HG03135 (cell line): Measurements from ENCODE around the gene ACTL6B.
"Not testable (repeated sequence)": the region's sequence is repeated elsewhere in the genome, so short reads cannot be mapped to it uniquely, and the experiment has no call there.

ENCODE experiments used
- ATAC-seq: cut with Tn5 transposase; IDR thresholded peaks from one replicate; pipeline ENCODE4 v1.9.1; 2021; ENCODE audit warnings: mild to moderate bottlenecking, moderate library complexity; ENCODE audit not compliant: unreplicated experiment

Gene ACTL6B

DNA sequence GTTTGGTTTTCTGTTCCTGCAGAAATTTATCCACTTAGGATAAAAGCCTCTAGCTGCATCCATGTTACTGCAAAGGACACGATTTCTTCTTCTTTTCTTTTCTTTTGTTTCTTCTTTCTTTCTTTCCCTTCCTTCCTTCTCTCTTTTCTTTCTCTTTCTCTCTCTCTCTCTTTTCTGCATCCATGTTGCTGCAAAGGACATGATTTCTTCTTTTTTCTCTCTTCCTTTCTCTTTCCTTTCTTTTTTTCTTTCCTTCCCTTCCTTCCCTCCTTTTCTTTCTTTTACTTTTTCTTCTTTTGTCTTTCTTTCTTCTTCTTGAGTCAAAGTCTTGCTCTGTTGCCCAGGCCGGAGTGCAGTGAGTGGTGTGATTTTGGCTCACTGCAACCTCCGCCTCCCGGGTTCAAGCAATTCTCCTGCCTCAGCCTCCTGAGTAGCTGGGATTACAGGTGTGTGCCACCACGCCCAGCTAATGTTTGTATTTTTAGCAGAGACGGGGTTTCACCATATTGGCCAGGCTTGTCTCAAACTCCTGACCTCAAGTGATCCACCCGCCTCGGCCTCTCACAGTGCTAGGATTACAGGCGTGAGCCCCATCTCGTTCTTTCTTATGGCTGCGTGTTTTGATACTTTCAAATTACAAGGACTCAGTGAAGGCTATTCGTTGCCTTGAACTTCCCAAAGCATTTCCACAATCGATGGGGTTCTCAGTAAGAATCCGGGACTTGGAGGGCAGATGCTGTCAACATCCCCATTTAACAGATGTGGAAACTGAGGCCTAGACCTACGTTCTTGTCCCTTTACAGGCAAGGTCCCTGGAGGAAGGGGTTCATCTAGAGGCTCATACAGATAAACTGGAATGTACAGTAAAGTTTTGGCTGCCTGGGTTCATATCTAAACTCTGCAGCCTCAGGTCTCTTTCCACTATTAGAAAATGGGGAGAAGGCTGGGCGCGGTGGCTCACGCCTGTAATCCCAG, 15.4 kb upstream of the ACTL6B start:
- ATAC-seq, result no peak

DNA sequence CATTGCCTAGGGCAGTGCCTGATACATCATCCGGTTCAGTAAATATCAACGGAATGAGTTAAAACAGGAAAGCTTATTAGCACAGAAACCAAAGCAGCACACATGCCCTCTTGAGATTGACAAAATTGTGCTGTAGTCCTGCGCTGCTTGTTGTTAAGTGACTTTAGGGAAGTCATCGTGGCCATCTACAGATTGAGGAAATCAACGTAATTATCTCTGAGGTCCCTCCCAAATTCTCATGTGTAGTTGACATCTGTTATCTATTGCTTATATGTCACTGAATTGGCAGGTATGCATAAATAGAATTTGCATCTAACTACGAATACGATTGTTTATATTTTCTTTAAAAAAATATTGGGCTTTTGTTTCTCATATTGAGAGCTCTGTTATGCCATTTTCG, 13.8 kb upstream of the ACTL6B start:
- no peak for ATAC-seq

DNA sequence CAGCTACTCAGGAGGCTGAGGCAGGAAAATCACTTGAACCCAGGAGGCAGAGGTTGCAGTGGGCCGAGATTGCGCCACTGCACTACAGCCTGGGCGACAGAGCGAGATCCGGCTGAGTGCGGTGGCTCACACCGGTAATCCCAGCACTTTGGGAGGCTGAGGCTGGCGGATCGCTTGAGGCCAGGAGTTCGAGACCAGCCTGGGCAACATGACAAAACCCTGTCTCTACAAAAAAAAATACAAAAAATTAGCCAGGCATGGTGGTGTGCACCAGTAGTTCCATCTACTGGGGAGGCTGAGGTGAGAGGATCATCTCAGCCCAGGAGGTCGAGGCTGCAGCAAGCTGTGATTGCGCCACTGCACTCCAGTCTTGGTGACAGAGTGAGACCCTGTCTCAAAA, 12.9 kb upstream of the ACTL6B start:
- not testable (repeated sequence) for ATAC-seq

DNA sequence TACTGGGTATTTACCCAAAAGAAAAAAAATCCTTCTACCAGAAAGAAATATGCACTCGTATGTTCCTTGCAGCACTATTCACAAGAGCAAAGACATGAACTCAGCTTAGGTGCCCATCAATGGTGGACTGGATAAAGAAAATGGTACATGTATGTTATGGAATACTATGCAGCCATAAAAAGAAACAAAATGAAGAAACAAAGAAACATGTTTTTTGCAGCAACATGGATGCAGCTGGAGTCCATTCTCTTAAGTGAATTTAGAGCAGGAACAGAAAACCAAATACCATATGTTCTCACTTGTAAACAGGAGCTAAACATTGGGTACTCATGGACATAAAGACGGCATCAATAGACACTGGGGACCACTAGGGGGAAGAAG, 11.8 kb upstream of the ACTL6B start:
- ATAC-seq, result no peak

DNA sequence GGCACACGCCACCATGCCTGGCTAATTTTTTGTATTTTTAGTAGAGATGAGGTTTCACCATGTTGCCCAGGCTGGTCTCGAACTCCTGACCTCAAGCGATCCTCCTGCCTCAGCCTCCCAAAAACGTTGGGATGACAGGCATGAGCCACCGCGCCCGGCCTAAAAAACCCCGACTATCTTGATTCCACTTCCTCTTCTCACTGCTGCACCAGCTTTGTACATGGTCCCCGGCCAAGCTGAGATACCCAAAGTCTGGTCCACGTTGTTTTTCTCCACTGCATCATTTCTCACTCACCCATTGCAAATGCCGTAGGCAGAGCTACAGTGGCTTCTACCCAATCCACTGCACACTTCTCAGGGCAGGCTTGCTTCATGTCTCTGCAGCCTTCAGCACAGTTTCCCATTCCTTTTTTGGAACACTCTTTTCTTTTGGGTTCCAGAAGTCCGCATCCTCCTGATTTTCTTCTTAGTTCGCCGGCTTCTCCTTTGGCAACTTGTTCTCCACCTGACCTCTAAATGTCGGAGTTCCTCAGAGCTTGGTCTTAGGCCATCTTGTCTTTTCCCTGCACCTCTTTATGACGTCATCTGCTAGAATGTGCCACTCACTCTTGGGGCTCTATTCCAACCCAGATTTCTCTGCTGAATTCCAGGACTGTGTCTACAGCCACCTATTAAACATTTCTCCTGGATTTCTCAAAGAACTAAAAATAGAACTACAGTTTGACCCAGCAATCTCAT, 11.3 kb upstream of the ACTL6B start:
- no peak for ATAC-seq

DNA sequence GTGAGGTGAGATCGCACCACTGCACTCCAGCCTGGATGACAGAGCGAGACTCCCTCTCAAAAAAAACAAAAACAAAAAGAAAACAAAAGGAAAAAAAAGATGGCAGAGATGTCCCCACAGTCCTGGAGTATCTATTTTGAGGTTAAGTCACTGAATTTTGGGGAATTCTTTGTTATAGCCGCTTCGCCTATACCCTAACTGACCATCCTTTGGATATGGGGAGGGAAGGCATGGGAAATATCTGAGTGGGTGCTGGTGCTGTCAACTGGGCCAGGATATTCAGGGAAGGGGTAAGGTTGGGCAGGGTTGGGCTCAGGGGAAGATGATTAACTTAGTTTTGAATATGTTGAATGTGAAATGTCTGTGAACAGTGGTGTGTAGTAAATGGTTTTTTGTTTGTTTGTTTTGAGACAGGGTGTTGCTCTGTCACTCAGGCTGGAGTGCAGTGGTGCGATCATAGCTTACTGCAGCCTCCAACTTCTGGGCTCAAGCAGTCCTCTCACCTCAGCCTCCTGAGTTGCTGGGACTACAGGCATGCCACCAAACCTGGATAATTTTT, 9.0 kb upstream of the ACTL6B start:
- ATAC-seq, result no peak

DNA sequence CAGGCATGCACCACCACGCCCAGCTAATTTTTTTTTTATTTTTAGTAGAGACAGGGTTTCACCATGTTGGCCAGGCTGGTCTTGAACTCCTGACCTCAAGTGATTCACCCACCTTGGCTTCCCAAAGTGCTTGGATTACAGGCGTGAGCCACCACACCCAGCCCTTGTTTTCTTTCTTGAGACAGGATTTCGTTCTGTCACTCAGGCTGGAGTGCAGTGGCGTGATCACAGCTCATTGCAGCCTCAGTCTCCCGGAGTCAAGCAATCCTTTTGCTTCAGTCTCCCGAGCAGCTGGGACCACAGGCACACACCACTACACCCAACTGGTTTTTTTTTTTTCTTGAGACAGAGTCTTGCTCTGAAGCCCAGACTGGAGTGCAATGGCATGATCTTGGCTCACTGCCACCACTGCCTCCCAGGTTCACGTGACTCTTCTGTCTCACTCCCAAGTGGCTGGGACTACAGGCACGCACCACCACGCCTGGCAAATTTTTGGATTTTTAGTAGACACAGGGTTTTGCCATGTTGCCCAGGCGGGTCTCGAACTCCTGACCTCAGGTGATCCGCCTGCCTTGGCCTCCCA, 6.0 kb upstream of the ACTL6B start:
- ATAC-seq, result not testable (repeated sequence)

DNA sequence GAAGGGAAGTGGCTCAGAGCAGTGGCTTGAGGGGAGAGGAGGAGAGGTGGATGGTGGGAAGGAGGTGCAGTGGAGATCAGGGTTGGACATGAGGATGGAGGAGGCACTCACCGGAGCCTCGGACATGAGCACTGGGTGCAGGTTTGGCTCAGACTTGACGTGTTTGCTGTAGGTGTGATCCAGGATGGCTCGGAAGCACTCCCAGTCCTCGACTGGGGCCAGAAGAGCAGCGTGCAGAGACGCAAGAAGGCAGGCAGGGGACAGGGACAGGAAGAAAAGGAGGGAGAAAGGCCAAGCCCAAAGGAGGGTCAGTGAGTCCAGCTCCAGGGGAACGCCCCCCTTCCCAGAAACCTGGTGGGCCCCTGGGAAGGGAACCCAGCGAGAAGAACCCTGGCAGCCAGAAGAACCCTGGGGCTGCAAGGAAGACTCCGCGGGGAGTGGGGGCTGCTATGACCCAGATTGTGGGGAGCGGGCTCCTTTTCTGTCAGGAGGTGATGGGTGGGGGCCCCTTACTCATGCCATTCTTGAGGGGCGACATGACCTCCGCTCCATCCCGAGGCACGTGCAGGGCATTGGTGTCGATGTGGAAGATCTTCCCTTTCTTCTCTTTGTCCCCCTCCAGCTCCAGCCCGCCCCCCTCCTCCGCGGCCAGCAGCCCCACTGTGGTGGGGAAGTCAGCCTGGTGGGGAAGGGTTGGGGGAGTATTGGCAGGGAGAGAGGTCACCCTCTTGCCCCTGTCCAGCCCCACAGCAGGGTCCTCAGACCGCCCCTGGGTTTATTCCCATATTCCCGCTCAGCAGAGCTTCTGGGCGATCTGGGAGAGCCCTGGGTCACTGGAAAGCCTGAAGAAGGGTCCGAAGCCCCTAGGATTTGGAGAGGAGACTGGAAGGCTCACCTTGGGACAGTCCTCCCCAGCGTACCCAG, 1.1 kb downstream of the ACTL6B start:
- no peak for ATAC-seq

DNA sequence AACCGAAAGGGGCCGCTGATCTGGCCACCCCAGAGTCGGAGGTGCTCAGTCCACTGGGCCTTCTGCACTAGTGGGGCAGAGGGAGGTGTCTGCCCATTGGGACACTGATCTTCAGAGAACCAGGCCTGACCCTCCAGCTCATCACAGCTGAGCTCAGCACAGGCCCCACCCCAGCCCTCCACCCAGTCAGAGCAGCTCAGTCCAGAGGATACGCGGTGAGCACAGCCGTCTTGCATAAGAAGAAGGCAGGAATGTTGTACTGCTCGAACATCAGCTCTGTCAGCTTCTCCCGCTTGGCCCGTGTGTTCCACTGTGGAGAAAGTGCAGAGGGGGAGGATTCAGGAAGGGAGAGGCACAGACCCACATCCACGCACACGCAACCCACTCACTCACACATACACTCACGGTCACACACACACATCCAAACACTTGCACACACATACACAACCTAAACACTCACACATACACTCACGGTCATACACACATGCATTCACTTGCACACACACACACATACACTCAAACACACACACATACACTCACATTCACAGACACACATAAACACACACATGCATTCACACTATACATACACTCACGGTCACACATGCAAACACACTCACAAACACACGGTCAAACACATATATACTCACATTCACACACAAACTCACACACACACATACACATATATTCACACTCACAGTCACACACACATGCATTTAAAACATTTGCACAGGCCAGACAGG, 6.3 kb downstream of the ACTL6B start:
- no peak for ATAC-seq

DNA sequence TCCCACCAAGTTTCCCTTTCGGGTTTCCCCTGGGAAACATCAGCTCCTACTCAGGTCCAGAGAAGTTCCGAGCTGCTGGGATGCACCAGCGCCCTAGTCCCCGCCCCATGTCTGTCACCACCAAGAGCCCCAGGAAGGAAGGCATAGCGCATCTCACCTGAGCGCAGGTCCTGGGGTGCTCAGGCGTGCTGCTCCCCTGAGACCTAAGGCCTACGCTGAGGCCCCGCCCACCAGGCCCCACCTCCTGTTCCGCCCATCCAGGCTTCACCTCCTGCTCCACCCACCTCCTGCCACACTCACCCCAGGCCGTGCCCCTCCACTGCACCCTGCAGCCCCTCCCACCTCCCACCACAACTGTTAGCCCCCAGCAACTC, 13.7 kb downstream of the ACTL6B start:
- no peak for ATAC-seq

DNA sequence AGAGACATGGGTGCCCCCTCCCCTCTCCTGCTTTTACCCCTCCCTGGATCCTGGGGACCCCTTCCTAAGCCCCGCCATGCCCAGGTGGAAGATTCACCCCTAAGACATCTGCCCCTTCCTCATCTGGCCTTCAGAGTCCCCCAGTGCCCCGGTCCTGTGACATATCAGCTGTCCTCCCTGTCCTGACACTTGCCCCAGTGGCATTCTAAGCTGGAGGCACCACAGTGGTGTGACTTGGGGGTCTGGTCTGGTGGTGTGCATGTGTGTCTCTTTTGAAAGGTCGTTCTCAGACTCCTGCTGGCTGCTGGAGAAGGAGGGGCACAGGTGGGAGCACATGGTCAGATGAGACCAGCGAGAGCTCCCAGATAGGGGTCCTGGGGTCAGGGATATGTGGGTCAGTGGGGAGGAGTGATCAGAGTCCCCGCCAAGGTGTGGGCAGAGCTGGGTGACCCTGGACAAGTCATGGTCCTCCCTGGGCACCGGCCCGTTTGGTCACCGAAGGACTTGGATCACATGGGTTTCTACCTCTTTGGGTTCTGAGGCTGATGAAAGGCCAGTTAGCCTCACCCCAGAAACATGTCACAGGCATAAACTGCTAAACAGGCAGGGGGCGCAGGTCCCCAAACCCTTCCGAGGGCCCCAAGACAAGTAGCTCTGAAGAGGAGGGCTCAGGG, 14.3 kb downstream of the ACTL6B start:
- no peak for ATAC-seq

DNA sequence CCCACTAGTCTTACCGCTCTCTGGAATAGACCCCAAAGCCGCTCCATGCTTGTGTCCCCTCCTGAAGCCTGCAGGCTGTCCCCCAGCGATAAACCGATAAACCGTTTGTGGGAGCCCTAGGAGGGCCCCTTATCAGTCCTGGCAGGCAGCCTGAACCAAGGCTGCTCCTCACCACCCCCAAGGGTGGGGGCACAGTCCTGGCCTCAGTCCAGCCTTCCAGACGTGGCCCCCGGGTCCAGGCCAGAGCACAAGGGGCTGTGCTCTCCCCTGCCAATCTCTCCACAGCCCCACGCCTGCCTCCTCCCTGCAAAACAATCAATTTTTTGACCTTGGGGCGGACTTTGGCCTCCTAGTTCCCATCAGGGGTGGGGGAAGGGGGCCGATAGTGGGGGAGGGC, 14.8 kb downstream of the ACTL6B start, which contains the start of gene TFR2:
TSS of gene TFR2 (minus strand) at position 90 of the 397 bp plus-strand sequence. CDS start at position 47, 43 bp downstream.
- no peak for ATAC-seq

DNA sequence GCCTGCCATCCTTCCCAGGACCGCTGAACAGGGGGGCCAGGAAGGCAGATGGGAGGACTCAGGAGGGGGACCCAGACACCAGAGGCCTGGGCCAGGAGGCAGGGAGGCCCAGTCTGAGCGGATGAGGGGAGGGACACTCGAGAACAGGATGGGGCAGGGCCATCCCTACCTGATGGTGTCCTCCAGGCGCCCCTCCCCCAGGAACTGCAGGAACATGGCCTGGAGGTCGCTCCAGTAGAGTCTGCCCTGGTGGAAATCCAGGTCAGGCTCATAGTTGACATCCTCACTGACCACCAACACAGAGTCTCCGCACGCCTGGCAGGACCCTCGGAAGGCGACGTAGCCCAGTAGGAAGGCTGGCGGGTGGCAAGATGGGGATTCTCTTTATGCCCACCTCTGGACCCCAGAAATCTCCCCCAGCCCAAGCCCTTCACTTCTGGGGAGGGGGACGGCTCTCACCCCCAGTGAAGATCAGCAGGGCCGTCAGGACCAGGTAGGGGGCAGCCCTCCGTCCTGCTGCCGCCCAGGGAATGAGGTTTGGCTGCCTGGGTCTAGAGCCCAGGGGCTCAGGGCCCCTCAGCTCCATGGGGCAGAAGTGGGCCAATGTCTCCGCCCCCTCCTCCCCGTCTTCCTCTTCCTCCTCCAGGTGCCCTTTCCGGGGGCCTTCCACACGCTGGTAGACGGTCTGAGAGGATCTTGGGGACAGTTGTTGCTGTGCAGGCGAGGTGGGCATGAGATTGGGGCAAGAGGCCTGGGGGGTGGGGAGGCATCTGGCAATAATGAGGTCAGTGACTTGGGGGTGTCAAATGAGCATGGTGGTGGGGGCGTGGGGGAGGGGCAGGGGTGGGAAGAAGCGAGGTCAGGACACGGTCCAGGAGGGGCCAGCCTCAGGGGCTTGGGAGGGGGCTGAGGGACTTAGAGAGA, 15.5 kb downstream of the ACTL6B start:
- no peak for ATAC-seq

DNA sequence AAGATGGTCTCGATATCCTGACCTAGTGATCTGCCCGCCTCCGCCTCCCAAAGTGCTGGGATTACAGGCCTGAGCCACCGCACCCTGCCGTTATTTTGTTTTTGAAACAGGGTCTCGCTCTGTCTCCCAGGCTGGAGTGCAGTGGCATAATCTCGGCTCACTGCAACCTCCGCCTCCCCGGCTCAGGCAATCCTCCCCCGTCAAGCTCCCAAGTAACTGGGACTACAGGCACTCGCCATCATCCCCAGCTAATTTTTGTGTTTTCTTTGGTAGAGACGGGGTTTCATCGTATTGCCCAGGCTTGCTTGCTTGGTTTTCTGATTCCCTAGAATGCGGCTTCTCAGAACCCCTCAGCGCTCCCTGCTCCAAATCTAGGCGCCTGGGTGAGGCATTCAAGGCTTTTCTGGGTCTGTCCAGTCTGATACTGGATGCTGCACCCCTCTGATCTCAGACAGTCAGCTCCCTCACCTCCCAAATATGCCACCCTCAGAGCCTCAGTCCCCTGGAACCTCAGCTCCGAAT, 16.2 kb downstream of the ACTL6B start:
- no peak for ATAC-seq

DNA sequence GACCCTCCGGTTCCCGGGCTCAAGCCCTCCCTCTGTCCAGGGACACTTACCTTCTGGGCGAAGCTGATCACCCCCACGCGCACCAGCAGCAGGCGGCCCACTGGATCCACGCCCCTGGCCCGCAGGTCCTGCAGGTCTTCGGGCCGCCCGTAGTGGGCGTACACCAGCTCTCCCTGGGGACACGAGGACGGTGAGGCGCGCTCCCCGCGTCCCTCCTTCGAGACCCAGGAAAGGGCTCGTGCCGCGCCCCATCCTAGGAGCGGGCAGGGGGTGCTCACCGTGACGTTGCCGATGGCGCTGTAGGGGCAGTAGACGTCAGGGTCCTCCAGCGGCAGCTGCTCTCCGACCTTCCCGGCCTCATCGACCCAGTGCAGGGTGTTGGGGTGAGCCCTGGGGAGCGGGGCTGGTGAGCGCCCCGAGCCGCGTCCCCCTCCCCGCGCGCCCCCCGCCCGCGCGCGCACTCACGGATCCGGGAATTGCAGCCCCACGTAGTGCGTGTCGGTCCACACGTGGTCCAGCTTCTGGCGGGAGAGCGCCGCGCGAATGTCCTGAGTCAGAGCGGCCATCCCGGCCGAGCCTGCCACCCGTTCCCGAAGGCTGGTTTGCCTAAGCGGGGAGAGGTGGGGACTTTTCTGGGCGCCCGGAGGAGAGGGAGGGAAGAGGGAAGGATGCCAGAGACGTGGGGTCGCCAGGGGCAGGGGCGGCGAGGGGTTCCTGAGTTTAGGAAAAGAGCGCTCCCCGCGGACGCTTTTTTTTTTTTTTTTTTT, 23.1 kb downstream of the ACTL6B start:
- no peak for ATAC-seq

DNA sequence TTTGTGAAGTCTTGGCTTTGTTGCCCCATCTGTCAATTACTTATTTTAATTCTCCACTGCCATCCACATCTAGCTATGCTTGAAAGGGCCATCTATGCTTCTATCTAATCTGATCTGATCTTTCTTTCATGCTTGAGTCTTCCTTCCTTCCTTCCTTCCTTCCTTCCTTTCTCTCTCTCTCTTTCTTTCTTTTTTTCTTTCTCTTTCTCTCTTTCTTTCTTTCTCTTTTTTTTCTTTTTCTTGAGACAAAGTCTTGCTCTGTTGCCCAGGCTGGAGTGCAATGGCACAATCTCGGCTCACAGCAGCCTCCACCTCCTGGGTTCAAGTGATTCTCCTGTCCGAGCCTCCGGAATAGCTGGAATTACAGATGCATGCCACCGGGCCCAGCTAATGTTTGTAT, 26.2 kb downstream of the ACTL6B start:
- no peak for ATAC-seq

DNA sequence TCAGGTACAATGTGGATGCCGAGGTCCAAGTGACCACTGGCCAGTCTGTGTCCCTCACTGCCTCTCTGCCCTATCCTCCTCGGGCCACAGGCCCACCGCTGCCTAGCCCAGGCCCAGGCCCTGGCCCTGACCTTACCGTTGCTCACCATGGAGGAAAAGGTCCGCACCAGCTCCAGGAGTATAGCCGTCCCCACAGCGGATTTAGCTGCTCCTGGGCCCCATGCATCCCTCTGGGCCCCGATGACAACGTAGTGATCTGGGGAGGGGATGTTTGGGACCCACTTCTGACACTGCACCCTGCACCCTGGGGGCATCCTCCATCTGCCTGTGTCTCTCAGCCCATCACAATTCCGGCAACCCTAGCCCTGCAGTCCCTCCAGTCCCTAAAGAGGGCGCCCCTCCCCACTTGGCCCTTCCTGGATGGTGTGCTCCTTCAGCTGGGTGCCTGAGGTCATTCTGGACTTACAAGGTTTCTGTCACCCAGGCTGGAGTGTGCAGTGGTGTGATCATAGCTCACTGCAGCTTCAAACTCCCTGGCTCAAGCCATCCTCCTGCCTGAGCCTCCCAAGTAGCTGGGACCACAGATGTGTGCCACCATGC, 27.0 kb downstream of the ACTL6B start:
- ATAC-seq, result no peak
